Natural killer cell treated with Interleukin-12 subunit alpha and Interleukin-12 subunit beta and Interleukin-15 and Interleukin-18, amount 100 ng/mL, for 72 hours (primary cell): ENCODE measurements around the gene TSPAN1. TPM values are rescaled to one million over a fixed set of nuclear protein-coding genes. Genes with fewer than 3 reads are reported as not detected.

Experiments used
- ATAC-seq, 2 donors: fragments of 150-1000 bp; cut with Tn5 transposase in 1 of 2; sonication (Bioruptor Pico), chemical (Tn5 transposase) in 1 of 2; 2 replicates each; pipeline ENCODE4 v1.10.0; 2021
- DNase-seq: peaks from one replicate; pipeline ENCODE4 v3.0.0; 2022; ENCODE audit warnings: low spot score
- H3K27ac Mint-ChIP-seq, 2 donors: 1 replicate in 1 of 2; 2 replicates in 1 of 2; pipeline ENCODE4 v1.8.0; 2022; ENCODE audit warnings: mixed read lengths in 2 of 2, mild to moderate bottlenecking in 1 of 2, moderate library complexity in 1 of 2
- H3K27me3 Mint-ChIP-seq, 2 donors: 1 replicate in 1 of 2; 2 replicates in 1 of 2; pipeline ENCODE4 v1.8.0; 2022; ENCODE audit warnings: mixed read lengths in 2 of 2
- H3K36me3 Mint-ChIP-seq: one replicate; pipeline ENCODE4 v1.8.0; 2022; ENCODE audit warnings: mixed read lengths
- H3K4me1 Mint-ChIP-seq, 2 donors: 1 replicate in 1 of 2; 2 replicates in 1 of 2; pipeline ENCODE4 v1.8.0; 2022; ENCODE audit warnings: low read depth in 2 of 2, mixed read lengths in 2 of 2, mild to moderate bottlenecking in 1 of 2
- H3K4me3 Mint-ChIP-seq: one replicate; pipeline ENCODE4 v1.8.0; 2022; ENCODE audit warnings: mixed read lengths
- H3K9me3 Mint-ChIP-seq: 2 replicates; pipeline ENCODE4 v1.8.0; 2022; ENCODE audit warnings: mixed read lengths
- total RNA-seq, 2 donors: library from RNA; stranded (reverse); gene quantifications; one replicate each; pipeline ENCODE4 v1.2.3, GENCODE V29; 2022

The TSPAN1 gene, protein sequence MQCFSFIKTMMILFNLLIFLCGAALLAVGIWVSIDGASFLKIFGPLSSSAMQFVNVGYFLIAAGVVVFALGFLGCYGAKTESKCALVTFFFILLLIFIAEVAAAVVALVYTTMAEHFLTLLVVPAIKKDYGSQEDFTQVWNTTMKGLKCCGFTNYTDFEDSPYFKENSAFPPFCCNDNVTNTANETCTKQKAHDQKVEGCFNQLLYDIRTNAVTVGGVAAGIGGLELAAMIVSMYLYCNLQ
- total RNA-seq, result not detected

DNA sequence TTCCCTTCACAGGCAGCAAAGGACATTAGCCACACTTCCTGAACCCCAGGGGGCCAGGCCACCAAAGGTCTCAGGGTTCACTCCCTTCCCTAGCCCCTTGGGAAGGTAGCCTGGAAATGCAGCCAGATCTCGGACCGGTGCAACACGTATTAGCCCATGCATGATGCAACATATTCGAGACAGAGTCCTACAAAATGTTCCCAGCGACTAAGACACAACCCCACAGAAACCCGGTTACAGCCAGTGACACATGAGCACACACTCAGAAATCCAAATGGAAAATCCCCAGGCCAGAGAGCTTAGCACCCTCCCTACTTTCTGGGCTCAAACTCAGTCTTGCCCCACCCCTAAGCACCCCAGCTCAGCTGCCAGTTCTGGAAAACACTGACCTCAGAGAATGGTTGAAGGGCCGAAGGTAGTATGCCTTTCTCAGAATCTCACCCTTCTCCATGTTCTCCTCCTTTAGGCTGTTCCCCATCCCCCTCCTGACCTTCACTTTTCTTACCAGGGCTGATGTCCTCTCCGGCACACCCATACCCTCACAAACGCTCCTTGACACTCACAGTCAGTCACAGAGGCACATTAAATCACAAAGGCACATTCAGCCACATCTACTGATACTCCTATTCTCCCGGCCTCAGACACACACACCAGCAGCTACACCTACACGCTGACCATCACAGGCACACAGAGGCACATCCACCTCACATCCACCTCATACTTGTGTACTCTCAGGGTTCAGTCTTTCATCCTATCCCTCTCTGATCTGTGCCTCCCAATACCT, at the start of gene TSPAN1:
TSS of gene TSPAN1 (plus strand) at position 640 of the 784 bp plus-strand sequence. CDS start 6,021 bp downstream, outside the sequence.
- no peak within 1 kb of the TSS for H3K4me3 Mint-ChIP-seq
- no peak within 1 kb of the TSS for H3K27ac Mint-ChIP-seq
- peaks cover 3 to 8% of the 10 kb centered on the region in 2 donors for H3K27me3 Mint-ChIP-seq
- no peaks in the 10 kb centered on the region for H3K36me3 Mint-ChIP-seq
- H3K9me3 Mint-ChIP-seq, result no peaks in the 10 kb centered on the region
- ATAC-seq, result peak in 1 of 2 donors; percentile 25
- no peak for DNase-seq
- no peaks in the 10 kb centered on the region for H3K4me1 Mint-ChIP-seq

DNA sequence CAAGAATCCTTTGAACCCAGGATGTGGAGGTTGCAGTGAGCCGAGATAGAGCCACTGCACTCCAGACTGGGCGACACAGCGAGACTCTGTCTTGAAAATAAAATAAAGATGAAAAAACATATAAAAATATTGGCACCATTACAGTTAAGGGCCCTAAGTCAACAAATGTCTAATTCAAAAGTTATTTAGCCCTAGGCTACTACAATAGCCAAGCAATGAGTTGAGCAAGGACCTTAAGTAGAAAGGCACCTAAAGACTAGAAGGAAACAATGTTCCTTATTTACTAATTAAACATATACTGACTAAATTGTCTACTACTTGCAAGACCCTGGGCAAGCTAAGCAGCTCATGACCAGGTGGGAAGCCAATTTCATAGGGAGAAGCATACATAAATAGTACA, 46.5 kb upstream of the TSPAN1 start:
- Mint-ChIP-seq H3K27me3 (peaks cover 10 to 20% of the 10 kb centered on the region in 2 donors), H3K4me3 (no peak overlapping the region), H3K27ac (no peak overlapping the region), H3K9me3 (no peaks in the 10 kb centered on the region), H3K36me3 (no peaks in the 10 kb centered on the region), H3K4me1 (peaks cover 12 to 13% of the 10 kb centered on the region in 2 donors)
- no peak for DNase-seq
- no peak for ATAC-seq

GRCh38 chr1:46130121-46130520, 44.8 kb upstream of the TSPAN1 start:
- Mint-ChIP-seq H3K9me3 (no peaks in the 10 kb centered on the region), H3K27me3 (peaks cover 10 to 20% of the 10 kb centered on the region in 2 donors), H3K36me3 (no peaks in the 10 kb centered on the region), H3K4me1 (peaks cover 23% of the 10 kb centered on the region in 2 donors), H3K4me3 (peak overlapping the region; percentile 95), H3K27ac (no peak overlapping the region)
- DNase-seq (no peak), ATAC-seq (no peak)

DNA sequence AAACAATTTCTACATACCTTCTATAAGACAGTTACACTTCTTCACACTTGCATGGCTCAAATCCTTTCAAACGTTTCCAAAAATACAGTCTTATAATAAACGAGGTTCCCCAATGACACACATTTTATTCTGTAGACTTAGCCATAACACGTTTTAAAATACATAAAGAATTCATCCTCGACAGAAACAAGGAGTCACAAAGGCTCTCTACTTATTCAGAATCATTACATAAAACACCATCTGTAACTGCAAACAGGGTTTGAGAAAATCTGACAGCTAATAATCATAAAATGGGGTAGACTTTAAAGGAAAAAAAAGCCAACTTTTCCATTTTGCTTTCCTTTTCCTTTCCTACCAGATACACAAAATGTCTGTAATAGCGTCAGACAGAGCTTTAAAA, 44.3 kb upstream of the TSPAN1 start:
- ATAC-seq (no peak), DNase-seq (no peak)
- H3K27me3 Mint-ChIP-seq, result peaks cover 10 to 20% of the 10 kb centered on the region in 2 donors
- peak overlapping the region; percentile 95 for H3K4me3 Mint-ChIP-seq
- H3K36me3 Mint-ChIP-seq, result no peaks in the 10 kb centered on the region
- H3K4me1 Mint-ChIP-seq, result peaks cover 23% of the 10 kb centered on the region in 2 donors
- H3K27ac Mint-ChIP-seq, result no peak overlapping the region
- no peaks in the 10 kb centered on the region for H3K9me3 Mint-ChIP-seq

DNA sequence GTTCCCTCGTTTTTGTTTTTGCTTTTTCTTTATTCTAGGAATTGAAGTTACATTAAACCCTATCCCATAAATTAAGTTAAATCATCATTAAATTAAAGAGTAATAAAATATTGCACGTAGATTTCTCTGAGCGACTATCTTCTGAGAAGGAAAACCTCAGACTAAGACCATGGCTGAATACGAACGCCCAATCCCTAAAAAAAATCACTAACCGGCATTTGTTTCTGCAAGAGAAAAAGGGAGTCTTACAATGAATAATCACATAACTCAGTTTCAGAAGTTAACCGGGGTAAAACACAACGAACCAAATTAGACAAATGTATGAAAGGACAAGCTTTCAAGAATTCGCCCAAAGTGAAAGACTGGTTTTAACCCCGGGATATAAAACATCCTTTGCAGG, 43.8 kb upstream of the TSPAN1 start:
- Mint-ChIP-seq H3K36me3 (no peaks in the 10 kb centered on the region), H3K27me3 (peaks cover 10 to 20% of the 10 kb centered on the region in 2 donors)
- DNase-seq, result no peak

GRCh38 chr1:46131712-46132528, 43.0 kb upstream of the TSPAN1 start:
- H3K27me3 Mint-ChIP-seq, result peaks cover 12 to 20% of the 10 kb centered on the region in 2 donors
- ATAC-seq, result no peak

More for the DNA sequence above, 43.8 kb upstream of the TSPAN1 start:
- no peaks in the 10 kb centered on the region for H3K9me3 Mint-ChIP-seq
- H3K27ac Mint-ChIP-seq, result peak overlapping the region; percentile 98 to 99
- peak overlapping the region; percentile 95 for H3K4me3 Mint-ChIP-seq
- no peak for ATAC-seq
- H3K4me1 Mint-ChIP-seq, result peaks cover 23% of the 10 kb centered on the region in 2 donors

GRCh38 chr1:46132529-46133180, 42.2 kb upstream of the TSPAN1 start, which contains the start of gene PIK3R3:
PIK3R3 (minus strand) TSS chr1:46132629; CDS start chr1:46131952, 677 bp downstream.
- Mint-ChIP-seq H3K27ac (peak within 1 kb of the TSS; percentile 98 to 99), H3K27me3 (peaks cover 14 to 20% of the 10 kb centered on the region in 2 donors), H3K9me3 (no peaks in the 10 kb centered on the region), H3K4me3 (peak within 1 kb of the TSS; percentile 95), H3K36me3 (no peaks in the 10 kb centered on the region), H3K4me1 (peaks cover 23% of the 10 kb centered on the region in 2 donors)
- DNase-seq (peak; percentile 97), ATAC-seq (peak; percentile 98)

More at GRCh38 chr1:46131712-46132528, 43.0 kb upstream of the TSPAN1 start:
- H3K4me3 Mint-ChIP-seq, result peak overlapping the region; percentile 95
- no peaks in the 10 kb centered on the region for H3K36me3 Mint-ChIP-seq
- no peaks in the 10 kb centered on the region for H3K9me3 Mint-ChIP-seq
- peaks cover 23% of the 10 kb centered on the region in 2 donors for H3K4me1 Mint-ChIP-seq
- no peak for DNase-seq
- H3K27ac Mint-ChIP-seq, result peak overlapping the region; percentile 98 to 99

- no peak for DNase-seq
- H3K27me3 Mint-ChIP-seq, result peaks cover 14 to 20% of the 10 kb centered on the region in 2 donors
These were observed 41.7 kb upstream of the TSPAN1 start for GRCh38 chr1:46133181-46133658.

GRCh38 chr1:46133781-46134350, 41.0 kb upstream of the TSPAN1 start:
- peak overlapping the region; percentile 95 for H3K4me3 Mint-ChIP-seq
- no peaks in the 10 kb centered on the region for H3K36me3 Mint-ChIP-seq
- peak overlapping the region; percentile 30 to 98 for H3K27ac Mint-ChIP-seq
- peaks cover 21 to 23% of the 10 kb centered on the region in 2 donors for H3K4me1 Mint-ChIP-seq
- DNase-seq (no peak), ATAC-seq (no peak)
- H3K27me3 Mint-ChIP-seq, result peaks cover 13 to 18% of the 10 kb centered on the region in 2 donors
- no peaks in the 10 kb centered on the region for H3K9me3 Mint-ChIP-seq

More at GRCh38 chr1:46133181-46133658, 41.7 kb upstream of the TSPAN1 start:
- Mint-ChIP-seq H3K4me3 (peak overlapping the region; percentile 95), H3K27ac (peak overlapping the region; percentile 98 to 99), H3K9me3 (no peaks in the 10 kb centered on the region), H3K4me1 (peaks cover 23% of the 10 kb centered on the region in 2 donors), H3K36me3 (no peaks in the 10 kb centered on the region)
- peak; percentile 74 for ATAC-seq

- Mint-ChIP-seq H3K27ac (peak overlapping the region; percentile 30 to 98), H3K4me3 (no peak overlapping the region), H3K9me3 (no peaks in the 10 kb centered on the region), H3K27me3 (peaks cover 7 to 14% of the 10 kb centered on the region in 2 donors), H3K4me1 (peaks cover 21 to 23% of the 10 kb centered on the region in 2 donors), H3K36me3 (no peaks in the 10 kb centered on the region)
- DNase-seq (no peak), ATAC-seq (no peak)
These were observed 40.1 kb upstream of the TSPAN1 start for GRCh38 chr1:46134660-46135331.

DNA sequence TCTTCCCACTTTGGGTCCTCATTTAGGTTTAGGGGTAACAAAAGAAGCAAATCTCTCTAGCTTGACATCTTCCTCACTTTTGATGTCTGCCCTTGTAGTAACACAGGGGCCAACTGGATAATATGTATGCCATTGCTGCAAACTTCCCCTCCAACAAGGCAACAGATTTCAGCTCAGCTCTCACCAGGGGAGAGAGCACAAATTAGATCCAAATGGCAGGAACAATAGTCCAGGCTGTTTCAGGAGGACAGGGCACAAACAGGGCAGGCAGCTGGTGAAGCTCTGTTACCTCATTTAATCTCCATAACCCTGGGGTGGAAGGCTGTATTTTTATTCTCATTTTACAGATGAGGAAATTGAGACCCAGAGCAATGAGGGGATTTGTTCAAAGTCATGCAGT, 38.2 kb upstream of the TSPAN1 start:
- DNase-seq (no peak), ATAC-seq (no peak)
- Mint-ChIP-seq H3K27me3 (peaks cover 12 to 15% of the 10 kb centered on the region in 2 donors), H3K4me1 (peaks cover 16 to 18% of the 10 kb centered on the region in 2 donors), H3K4me3 (no peak overlapping the region), H3K9me3 (no peaks in the 10 kb centered on the region), H3K27ac (no peak overlapping the region), H3K36me3 (no peaks in the 10 kb centered on the region)

DNA sequence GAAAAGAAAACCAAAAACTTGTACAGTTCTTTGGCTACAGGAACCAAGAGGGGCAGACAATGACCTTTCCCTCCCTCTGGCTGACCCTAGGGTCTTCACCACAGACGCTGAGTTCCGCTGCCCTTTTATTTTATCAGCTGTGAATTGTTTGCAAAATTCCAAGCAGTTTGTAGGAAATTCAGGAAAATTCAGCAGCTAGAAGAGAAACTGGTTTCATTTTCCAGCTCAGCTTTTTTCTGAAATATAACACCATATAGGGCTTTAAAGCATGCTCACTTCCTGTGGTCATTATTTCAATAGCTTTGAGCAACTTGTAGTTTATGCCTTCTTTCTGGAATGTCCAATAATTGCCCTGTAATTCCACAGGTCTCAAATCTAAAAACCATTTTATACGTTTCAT, 37.0 kb upstream of the TSPAN1 start:
- no peaks in the 10 kb centered on the region for H3K9me3 Mint-ChIP-seq
- ATAC-seq, result no peak
- H3K4me1 Mint-ChIP-seq, result peaks cover 11 to 15% of the 10 kb centered on the region in 2 donors

More for the DNA sequence above, 37.0 kb upstream of the TSPAN1 start:
- Mint-ChIP-seq H3K36me3 (no peaks in the 10 kb centered on the region), H3K27me3 (peaks cover 12 to 15% of the 10 kb centered on the region in 2 donors), H3K27ac (no peak overlapping the region), H3K4me3 (no peak overlapping the region)
- no peak for DNase-seq
